Neutrophil (primary cell): ENCODE measurements around the gene ADD1.

Source experiments
- H3K27ac ChIP-seq: fragments of 200-600 bp; sonication (generic); 2 replicates; pipeline ENCODE4 v1.5.1; 2016; ENCODE audit warnings: mild to moderate bottlenecking, moderate library complexity
- H3K27me3 ChIP-seq: fragments of 200-600 bp; sonication (generic); 2 replicates; pipeline ENCODE4 v1.6.0; 2016; ENCODE audit warnings: mild to moderate bottlenecking
- H3K36me3 ChIP-seq: fragments of 200-600 bp; sonication (generic); 2 replicates; pipeline ENCODE4 v1.5.1; 2017
- H3K4me1 ChIP-seq, 2 experiments: fragments of 200-600 bp in 1 of 2; sonication (generic) in 1 of 2; 1 replicate in 1 of 2; 2 replicates in 1 of 2; pipeline versions ENCODE4 v1.5.1 to v1.6.1; 2013 to 2016; ENCODE audit warnings: low read depth in 1 of 2, low read length in 1 of 2, mild to moderate bottlenecking in 1 of 2, moderate library complexity in 1 of 2; ENCODE audit not compliant: control insufficient read depth in 1 of 2, insufficient read depth in 1 of 2
- H3K4me3 ChIP-seq, 2 experiments: fragments of 200-600 bp in 1 of 2; sonication (generic) in 1 of 2; 1 replicate in 1 of 2; 2 replicates in 1 of 2; pipeline ENCODE4 v1.5.1; 2013 to 2016; ENCODE audit warnings: low read depth in 1 of 2, low read length in 1 of 2, mild to moderate bottlenecking in 1 of 2, moderate library complexity in 1 of 2
- H3K9me3 ChIP-seq: fragments of 200-600 bp; sonication (generic); 2 replicates; pipeline ENCODE4 v1.5.1; 2016
- TF ChIP-seq, protein P1 (sequence below): fragments of 200-600 bp; sonication (generic); IDR thresholded peaks from 2 replicates; pipeline ENCODE4 v1.5.1; 2016; ENCODE audit warnings: antibody characterized with exemption

Gene ADD1

DNA sequence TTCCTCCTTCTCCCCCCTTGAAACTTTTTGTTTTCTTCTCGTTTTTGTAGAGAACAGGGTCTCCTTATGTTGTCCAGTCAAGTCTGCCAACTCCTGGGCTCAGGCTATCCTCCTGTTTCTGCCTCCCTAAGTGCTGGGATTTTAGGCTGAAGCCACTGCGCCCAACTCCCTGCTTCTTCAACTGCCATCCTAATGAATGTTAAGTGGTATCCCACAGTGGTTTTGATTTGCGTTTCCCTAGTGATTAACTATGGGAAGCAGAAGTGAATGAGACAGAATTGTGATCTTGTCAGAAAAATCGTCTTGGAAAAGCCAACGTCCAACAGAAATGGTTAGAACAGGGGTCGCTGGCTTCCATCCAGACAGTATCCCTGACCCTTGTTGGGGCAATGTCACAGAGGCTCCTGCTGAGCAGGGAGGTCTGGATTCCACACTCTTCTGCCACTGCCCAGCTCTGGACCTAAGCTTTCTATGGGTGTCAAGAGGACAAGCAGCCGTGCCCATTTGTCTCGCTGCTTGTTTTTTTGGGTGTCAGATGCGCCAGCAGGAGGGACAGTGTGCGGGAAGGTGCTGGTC is 869 bp upstream of the ADD1 start:
- Histone ChIP-seq H3K27ac (peak overlapping the region; percentile 86), H3K4me1 (peaks cover 56 to 60% of the 10 kb centered on the region in 2 experiments), H3K27me3 (no peaks in the 10 kb centered on the region), H3K4me3 (peak overlapping the region; percentile 72 to 84), H3K36me3 (peaks cover 2% of the 10 kb centered on the region), H3K9me3 (no peaks in the 10 kb centered on the region)
- TF ChIP-seq, protein P1, sequence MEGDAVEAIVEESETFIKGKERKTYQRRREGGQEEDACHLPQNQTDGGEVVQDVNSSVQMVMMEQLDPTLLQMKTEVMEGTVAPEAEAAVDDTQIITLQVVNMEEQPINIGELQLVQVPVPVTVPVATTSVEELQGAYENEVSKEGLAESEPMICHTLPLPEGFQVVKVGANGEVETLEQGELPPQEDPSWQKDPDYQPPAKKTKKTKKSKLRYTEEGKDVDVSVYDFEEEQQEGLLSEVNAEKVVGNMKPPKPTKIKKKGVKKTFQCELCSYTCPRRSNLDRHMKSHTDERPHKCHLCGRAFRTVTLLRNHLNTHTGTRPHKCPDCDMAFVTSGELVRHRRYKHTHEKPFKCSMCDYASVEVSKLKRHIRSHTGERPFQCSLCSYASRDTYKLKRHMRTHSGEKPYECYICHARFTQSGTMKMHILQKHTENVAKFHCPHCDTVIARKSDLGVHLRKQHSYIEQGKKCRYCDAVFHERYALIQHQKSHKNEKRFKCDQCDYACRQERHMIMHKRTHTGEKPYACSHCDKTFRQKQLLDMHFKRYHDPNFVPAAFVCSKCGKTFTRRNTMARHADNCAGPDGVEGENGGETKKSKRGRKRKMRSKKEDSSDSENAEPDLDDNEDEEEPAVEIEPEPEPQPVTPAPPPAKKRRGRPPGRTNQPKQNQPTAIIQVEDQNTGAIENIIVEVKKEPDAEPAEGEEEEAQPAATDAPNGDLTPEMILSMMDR, result no peak

GRCh38 chr4:2843941-2844584 is 419 bp downstream of the ADD1 start:
- Histone ChIP-seq H3K9me3 (no peaks in the 10 kb centered on the region), H3K4me1 (peaks cover 47 to 49% of the 10 kb centered on the region in 2 experiments), H3K36me3 (no peaks in the 10 kb centered on the region), H3K27me3 (no peaks in the 10 kb centered on the region), H3K27ac (peak overlapping the region; percentile 86), H3K4me3 (peak overlapping the region; percentile 72 to 84)
- TF ChIP-seq, protein P1, result no peak

- TF ChIP-seq, protein P1, result no peak
- no peaks in the 10 kb centered on the region for H3K9me3 ChIP-seq
- no peaks in the 10 kb centered on the region for H3K27me3 ChIP-seq
- H3K27ac ChIP-seq, result no peak overlapping the region
- H3K4me3 ChIP-seq, result no peak overlapping the region
- H3K36me3 ChIP-seq, result no peaks in the 10 kb centered on the region
- peaks cover 44 to 55% of the 10 kb centered on the region in 2 experiments for H3K4me1 ChIP-seq
Measured at GRCh38 chr4:2846172-2846571, 2.5 kb downstream of the ADD1 start.

DNA sequence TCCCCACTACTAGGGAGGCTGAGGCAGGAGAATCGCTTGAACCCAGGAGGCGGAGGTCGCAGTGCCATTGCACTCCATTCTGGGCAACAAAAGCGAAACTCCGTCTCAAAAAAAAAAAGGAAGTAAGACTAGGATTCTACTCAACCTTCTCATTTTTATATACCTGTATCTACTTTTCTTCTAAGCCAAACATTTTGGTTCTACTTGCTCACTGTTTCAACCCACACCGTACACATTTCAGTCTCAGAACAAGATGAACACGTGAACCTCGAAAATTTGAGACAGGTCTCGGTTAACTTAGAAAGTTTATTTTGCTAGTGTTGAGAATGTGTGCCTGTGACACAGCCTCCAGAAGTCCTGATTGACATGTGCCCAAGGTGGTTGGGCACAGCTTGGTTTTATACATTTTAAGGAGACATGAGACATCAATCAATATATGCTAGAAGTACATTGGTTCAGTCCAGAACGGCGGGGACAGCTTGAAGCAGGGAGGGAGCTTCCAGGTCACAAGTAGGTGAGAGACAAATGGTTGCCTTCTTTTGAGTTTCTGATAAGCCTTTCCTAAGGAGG is 3.7 kb downstream of the ADD1 start:
- TF ChIP-seq, protein P1, result no peak
- peak overlapping the region; percentile 63 for H3K27ac ChIP-seq
- peaks cover 42 to 57% of the 10 kb centered on the region in 2 experiments for H3K4me1 ChIP-seq
- no peaks in the 10 kb centered on the region for H3K9me3 ChIP-seq
- no peaks in the 10 kb centered on the region for H3K27me3 ChIP-seq
- no peak overlapping the region for H3K4me3 ChIP-seq
- no peaks in the 10 kb centered on the region for H3K36me3 ChIP-seq

DNA sequence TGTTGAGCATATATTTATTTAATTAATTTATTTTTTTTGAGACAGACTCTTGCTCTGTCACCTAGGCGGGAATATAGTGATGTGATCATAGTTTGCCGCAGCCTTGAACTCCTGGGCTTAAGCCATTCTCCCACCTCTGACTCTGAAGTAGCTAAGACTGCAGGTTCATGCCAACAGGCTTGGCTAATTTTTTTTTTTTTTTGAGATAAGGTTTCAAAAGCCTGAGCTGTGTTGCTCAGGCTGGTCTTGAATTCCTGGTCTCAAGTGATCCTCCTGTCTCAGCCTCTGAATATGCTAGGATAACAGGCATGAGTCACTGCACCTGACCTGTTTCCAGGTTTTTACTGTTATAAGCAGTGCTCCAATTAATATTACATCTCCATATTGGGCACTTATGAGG is 4.8 kb downstream of the ADD1 start:
- H3K4me1 ChIP-seq, result peaks cover 40 to 52% of the 10 kb centered on the region in 2 experiments
- H3K9me3 ChIP-seq, result no peaks in the 10 kb centered on the region
- H3K27me3 ChIP-seq, result no peaks in the 10 kb centered on the region
- H3K36me3 ChIP-seq, result no peaks in the 10 kb centered on the region
- TF ChIP-seq, protein P1, result no peak
- H3K4me3 ChIP-seq, result no peak overlapping the region
- no peak overlapping the region for H3K27ac ChIP-seq
